ENCODE results near the gene TMEM200A. TPM values are rescaled to one million over a fixed set of nuclear protein-coding genes. Genes with fewer than 3 reads are reported as not detected.
A peak's percentile ranks its signal among the peaks of the same experiment; 100 is the strongest.

Gene TMEM200A
- polyA plus RNA-seq, 1 donor from 2014 or later = 31.3 TPM

- H3F3A ChIP-seq (ENCODE audit: insufficient read depth, low read length, poor library complexity, severe bottlenecking) = no peaks in the 10 kb centered on the region
- H3K4me2 ChIP-seq (ENCODE audit: low read length) = no peak overlapping the region
- no peak overlapping the region for H2AFZ ChIP-seq (ENCODE audit: low read depth, low read length)
- H3K9ac ChIP-seq (ENCODE audit: low read length) = no peak overlapping the region
- TF ChIP-seq REST (IDR thresholded peaks at IDR 0.05; ENCODE audit: borderline replicate concordance) (no peak), POLR2AphosphoS5 (IDR thresholded peaks at IDR 0.05) (no peak), EP300 (conservative IDR thresholded peaks at IDR 0.05; ENCODE audit: poor library complexity, severe bottlenecking) (no peak), CTCF (IDR thresholded peaks at IDR 0.05; ENCODE audit: poor library complexity, severe bottlenecking) (no peak), EZH2 (IDR thresholded peaks at IDR 0.05; ENCODE audit: borderline replicate concordance, insufficient read depth, low read length, poor library complexity, severe bottlenecking) (no peak), TAF1 (IDR thresholded peaks at IDR 0.05; ENCODE audit: low read depth) (no peak), RAD21 (conservative IDR thresholded peaks at IDR 0.05) (no peak), SMC3 (conservative IDR thresholded peaks at IDR 0.05; ENCODE audit: poor library complexity) (no peak), MXI1 (conservative IDR thresholded peaks at IDR 0.05; ENCODE audit: poor library complexity, severe bottlenecking) (no peak)
- H3K4me3 ChIP-seq (ENCODE audit: low read length) = no peak overlapping the region
- H3K27ac ChIP-seq (ENCODE audit: low read length) = no peak overlapping the region
- H3K9me2 ChIP-seq (ENCODE audit: insufficient read depth, low read length) = no peaks in the 10 kb centered on the region
- H3K79me2 ChIP-seq (replicated peaks; ENCODE audit: insufficient read depth, low read length) = no peaks in the 10 kb centered on the region
- no peaks in the 10 kb centered on the region for H3K9me3 ChIP-seq (ENCODE audit: low read length)
- H3K27me3 ChIP-seq (ENCODE audit: insufficient read depth, low read depth, low read length) = no peaks in the 10 kb centered on the region
- no peaks in the 10 kb centered on the region for H4K20me1 ChIP-seq (ENCODE audit: insufficient read depth)
- no peaks in the 10 kb centered on the region for H3K36me3 ChIP-seq (ENCODE audit: insufficient read depth, low read length)
These were observed 41.2 kb downstream of the TMEM200A start for GRCh38 chr6:130407032-130407431.

- peaks cover 4% of the 10 kb centered on the region for H3K9me3 ChIP-seq (ENCODE audit: low read length)
- no peaks in the 10 kb centered on the region for H3K27me3 ChIP-seq (ENCODE audit: insufficient read depth, low read depth, low read length)
- H2AFZ ChIP-seq (ENCODE audit: low read depth, low read length) = no peak overlapping the region
- H3K9ac ChIP-seq (ENCODE audit: low read length) = no peak overlapping the region
- H3K9me2 ChIP-seq (ENCODE audit: insufficient read depth, low read length) = no peaks in the 10 kb centered on the region
- H3K27ac ChIP-seq (ENCODE audit: low read length) = no peak overlapping the region
- no peak overlapping the region for H3K4me2 ChIP-seq (ENCODE audit: low read length)
- no peak overlapping the region for H3K4me3 ChIP-seq (ENCODE audit: low read length)
- no peaks in the 10 kb centered on the region for H4K20me1 ChIP-seq (ENCODE audit: insufficient read depth)
- H3K36me3 ChIP-seq (ENCODE audit: insufficient read depth, low read length) = no peaks in the 10 kb centered on the region
- no peaks in the 10 kb centered on the region for H3K79me2 ChIP-seq (replicated peaks; ENCODE audit: insufficient read depth, low read length)
- no peaks in the 10 kb centered on the region for H3F3A ChIP-seq (ENCODE audit: insufficient read depth, low read length, poor library complexity, severe bottlenecking)
- TF ChIP-seq POLR2AphosphoS5 (IDR thresholded peaks at IDR 0.05) = peak; percentile 60
- TF ChIP-seq EP300 (conservative IDR thresholded peaks at IDR 0.05; ENCODE audit: poor library complexity, severe bottlenecking) = peak; percentile 91
- TF ChIP-seq TAF1 (IDR thresholded peaks at IDR 0.05; ENCODE audit: low read depth) = no peak
- no peak for TF ChIP-seq EZH2 (IDR thresholded peaks at IDR 0.05; ENCODE audit: borderline replicate concordance, insufficient read depth, low read length, poor library complexity, severe bottlenecking)
- TF ChIP-seq REST (IDR thresholded peaks at IDR 0.05; ENCODE audit: borderline replicate concordance) = peak; percentile 38
- no peak for TF ChIP-seq MXI1 (conservative IDR thresholded peaks at IDR 0.05; ENCODE audit: poor library complexity, severe bottlenecking)
- no peak for TF ChIP-seq RAD21 (conservative IDR thresholded peaks at IDR 0.05)
These were observed 43.7 kb downstream of the TMEM200A start for GRCh38 chr6:130409418-130410100.

Data from neural cell (in vitro differentiated cells).